Peyer's patch (tissue), 4 donors: Measurements from ENCODE around the gene EYS. TPM values are rescaled to one million over a fixed set of nuclear protein-coding genes. Genes with fewer than 3 reads are reported as not detected.

Experiments used
- DNase-seq, 3 donors: peaks; one replicate each; pipeline ENCODE4 v3.0.0-alpha.2; 2017 to 2019
- H3K27ac ChIP-seq, 4 donors: fragments of 200-600 bp; sonication (generic); one replicate each; pipeline ENCODE4 v1.5.1; 2016 to 2019
- H3K27me3 ChIP-seq, 2 donors: fragments of 200-600 bp; sonication (generic); one replicate each; pipeline ENCODE4 v1.5.1; 2019
- H3K36me3 ChIP-seq, 3 donors: fragments of 200-600 bp; sonication (generic); one replicate each; pipeline ENCODE4 v1.5.1; 2016 to 2019
- H3K4me1 ChIP-seq, 4 donors: fragments of 200-600 bp; sonication (generic); one replicate each; pipeline ENCODE4 v1.5.1; 2016 to 2019
- H3K4me3 ChIP-seq, 4 donors: fragments of 200-600 bp; sonication (generic); 1 replicate in 3 of 4; 2 replicates in 1 of 4; pipeline ENCODE4 v1.5.1; 2016 to 2019; ENCODE audit warnings: mild to moderate bottlenecking in 1 of 4
- H3K9me3 ChIP-seq, 4 donors: fragments of 200-600 bp; sonication (generic); one replicate each; pipeline ENCODE4 v1.5.1; 2016 to 2019; ENCODE audit warnings: mild to moderate bottlenecking in 1 of 4
- POLR2A ChIP-seq, 2 donors: fragments of 450-650 bp; IDR thresholded peaks; one replicate each; pipeline ENCODE4 v1.5.1; 2017; ENCODE audit warnings: antibody characterized with exemption in 2 of 2, mild to moderate bottlenecking in 2 of 2, moderate library complexity in 2 of 2
- total RNA-seq, 4 donors: library from RNA; depleted of rRNA; stranded (reverse); fragments of >200 nt; gene quantifications; one replicate each; pipeline ENCODE4 v1.1.0, GENCODE V29; 2016
- TF ChIP-seq, protein P1 (sequence below), 6 experiments: fragments of 450-650 bp in 4 of 6; fragments of 200-600 bp in 2 of 6; sonication (generic) in 1 of 6; IDR thresholded peaks; one replicate each; pipeline ENCODE4 v1.5.1; 2017 to 2019; ENCODE audit warnings: antibody characterized with exemption in 6 of 6, mild to moderate bottlenecking in 3 of 6, moderate library complexity in 1 of 6

Gene EYS
- total RNA-seq, 4 donors from 2014 or later, result 0.13 to 1.5 (median 0.35) TPM; not detected in 1

DNA sequence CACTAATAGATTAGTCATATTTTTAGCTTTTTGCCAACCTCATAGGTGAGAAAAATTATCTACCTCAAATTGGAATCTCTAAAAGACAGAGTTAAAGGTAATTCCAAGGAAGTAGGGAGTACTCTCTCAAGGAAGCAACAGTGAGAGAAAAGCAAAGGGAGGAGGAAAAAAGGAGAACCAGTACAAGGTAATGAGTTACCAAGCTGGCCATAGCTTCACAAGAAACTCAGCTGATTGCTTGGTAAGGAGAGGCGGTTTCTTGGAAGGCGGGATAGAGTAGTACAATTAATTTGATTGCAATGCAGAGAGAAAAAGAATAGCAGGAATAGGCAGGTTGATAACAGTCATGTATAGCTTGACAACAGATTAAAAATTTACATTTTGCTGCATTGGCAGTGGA lies 1933.8 kb downstream of the EYS start:
- Histone ChIP-seq H3K27ac (no peak overlapping the region), H3K4me3 (no peak overlapping the region), H3K36me3 (no peaks in the 10 kb centered on the region), H3K4me1 (no peaks in the 10 kb centered on the region), H3K9me3 (no peaks in the 10 kb centered on the region), H3K27me3 (no peaks in the 10 kb centered on the region)
- DNase-seq, result no peak
- TF ChIP-seq POLR2A (IDR thresholded peaks at IDR 0.05), result no peak
- TF ChIP-seq, protein P1, sequence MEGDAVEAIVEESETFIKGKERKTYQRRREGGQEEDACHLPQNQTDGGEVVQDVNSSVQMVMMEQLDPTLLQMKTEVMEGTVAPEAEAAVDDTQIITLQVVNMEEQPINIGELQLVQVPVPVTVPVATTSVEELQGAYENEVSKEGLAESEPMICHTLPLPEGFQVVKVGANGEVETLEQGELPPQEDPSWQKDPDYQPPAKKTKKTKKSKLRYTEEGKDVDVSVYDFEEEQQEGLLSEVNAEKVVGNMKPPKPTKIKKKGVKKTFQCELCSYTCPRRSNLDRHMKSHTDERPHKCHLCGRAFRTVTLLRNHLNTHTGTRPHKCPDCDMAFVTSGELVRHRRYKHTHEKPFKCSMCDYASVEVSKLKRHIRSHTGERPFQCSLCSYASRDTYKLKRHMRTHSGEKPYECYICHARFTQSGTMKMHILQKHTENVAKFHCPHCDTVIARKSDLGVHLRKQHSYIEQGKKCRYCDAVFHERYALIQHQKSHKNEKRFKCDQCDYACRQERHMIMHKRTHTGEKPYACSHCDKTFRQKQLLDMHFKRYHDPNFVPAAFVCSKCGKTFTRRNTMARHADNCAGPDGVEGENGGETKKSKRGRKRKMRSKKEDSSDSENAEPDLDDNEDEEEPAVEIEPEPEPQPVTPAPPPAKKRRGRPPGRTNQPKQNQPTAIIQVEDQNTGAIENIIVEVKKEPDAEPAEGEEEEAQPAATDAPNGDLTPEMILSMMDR (IDR thresholded peaks at IDR 0.05), result no peak

DNA sequence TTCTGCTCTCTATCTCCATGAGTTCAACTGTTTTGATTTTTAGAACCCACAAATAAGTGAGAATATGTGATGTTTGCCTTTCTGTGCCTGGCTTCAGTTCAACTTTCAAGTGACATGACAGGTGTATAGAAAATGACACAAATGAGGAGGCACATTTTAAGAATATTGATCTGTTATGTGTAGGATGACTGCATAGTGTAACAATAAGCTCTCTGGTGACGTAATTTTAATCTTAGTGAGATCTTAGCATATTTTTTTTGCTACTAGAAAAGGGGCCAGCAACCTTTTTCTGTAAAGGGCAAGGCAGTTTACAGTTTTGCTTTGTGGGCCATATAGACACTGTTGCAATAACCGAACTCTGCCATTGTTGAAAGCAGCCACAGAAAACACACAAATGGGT lies 1941.2 kb downstream of the EYS start:
- TF ChIP-seq, protein P1 (IDR thresholded peaks at IDR 0.05), result no peak
- no peak for TF ChIP-seq POLR2A (IDR thresholded peaks at IDR 0.05)
- no peaks in the 10 kb centered on the region for H3K36me3 ChIP-seq
- no peak overlapping the region for H3K4me3 ChIP-seq
- no peak overlapping the region for H3K27ac ChIP-seq
- H3K27me3 ChIP-seq, result no peaks in the 10 kb centered on the region
- no peaks in the 10 kb centered on the region for H3K9me3 ChIP-seq
- no peaks in the 10 kb centered on the region for H3K4me1 ChIP-seq
- no peak for DNase-seq

DNA sequence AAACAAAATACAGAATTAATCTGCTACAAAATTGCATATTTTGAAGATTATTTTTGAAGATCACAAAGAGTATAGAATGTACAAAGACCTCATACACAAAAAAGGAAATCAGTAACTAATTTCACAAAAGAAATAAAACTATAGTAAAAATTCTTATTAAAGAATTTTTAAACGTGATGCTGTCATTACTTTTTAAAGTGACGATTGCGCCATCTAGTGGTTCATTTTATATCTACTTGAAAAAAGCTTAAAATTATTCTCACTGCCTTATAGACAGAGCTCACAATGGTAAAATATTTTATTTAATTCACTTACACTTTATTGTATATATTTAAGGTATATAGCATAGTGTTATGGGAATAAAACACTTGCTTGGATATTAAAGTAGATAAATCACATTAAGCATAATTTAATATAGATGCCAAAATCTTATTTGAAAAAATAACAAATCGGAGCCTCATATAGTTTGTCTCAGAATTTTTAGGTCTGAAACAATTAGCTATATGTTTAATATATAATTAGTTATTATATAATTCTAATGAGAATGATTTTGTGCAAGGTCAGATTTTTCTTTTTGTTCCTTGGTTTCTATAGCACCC lies 1942.6 kb downstream of the EYS start:
- DNase-seq, result no peak
- H3K4me3 ChIP-seq, result no peak overlapping the region

DNA sequence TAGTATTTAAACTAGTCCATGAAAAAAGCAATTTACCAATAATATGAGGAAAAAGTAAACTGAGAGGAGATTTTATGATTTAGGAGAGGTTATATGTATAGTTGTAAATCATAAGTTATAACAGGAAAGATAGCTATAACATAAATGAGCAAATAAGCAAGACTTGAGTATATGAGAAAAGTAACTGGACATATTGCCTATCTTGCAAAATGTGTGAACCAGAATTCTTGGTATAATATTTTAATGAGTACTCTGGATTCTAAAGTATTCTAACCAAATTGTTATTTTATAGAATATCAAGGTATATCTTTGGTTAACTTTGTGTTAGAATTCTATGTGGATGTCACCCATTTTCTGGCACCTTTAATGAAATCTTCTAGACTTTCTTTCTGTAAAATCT lies 1946.8 kb downstream of the EYS start:
- Histone ChIP-seq H3K27ac (no peak overlapping the region), H3K4me3 (no peak overlapping the region), H3K27me3 (no peaks in the 10 kb centered on the region), H3K36me3 (no peaks in the 10 kb centered on the region), H3K4me1 (no peaks in the 10 kb centered on the region), H3K9me3 (peaks cover 0 to 7% (median 0%) of the 10 kb centered on the region in 4 donors)
- no peak for DNase-seq
- TF ChIP-seq POLR2A (IDR thresholded peaks at IDR 0.05), result no peak
- TF ChIP-seq, protein P1 (IDR thresholded peaks at IDR 0.05), result no peak

More for the DNA sequence above, 1942.6 kb downstream of the EYS start:
- Histone ChIP-seq H3K36me3 (no peaks in the 10 kb centered on the region), H3K9me3 (no peaks in the 10 kb centered on the region), H3K4me1 (no peaks in the 10 kb centered on the region), H3K27ac (no peak overlapping the region), H3K27me3 (no peaks in the 10 kb centered on the region)
- TF ChIP-seq POLR2A (IDR thresholded peaks at IDR 0.05), result no peak
- TF ChIP-seq, protein P1 (IDR thresholded peaks at IDR 0.05), result peak; percentile 41 to 79 (median 60)

DNA sequence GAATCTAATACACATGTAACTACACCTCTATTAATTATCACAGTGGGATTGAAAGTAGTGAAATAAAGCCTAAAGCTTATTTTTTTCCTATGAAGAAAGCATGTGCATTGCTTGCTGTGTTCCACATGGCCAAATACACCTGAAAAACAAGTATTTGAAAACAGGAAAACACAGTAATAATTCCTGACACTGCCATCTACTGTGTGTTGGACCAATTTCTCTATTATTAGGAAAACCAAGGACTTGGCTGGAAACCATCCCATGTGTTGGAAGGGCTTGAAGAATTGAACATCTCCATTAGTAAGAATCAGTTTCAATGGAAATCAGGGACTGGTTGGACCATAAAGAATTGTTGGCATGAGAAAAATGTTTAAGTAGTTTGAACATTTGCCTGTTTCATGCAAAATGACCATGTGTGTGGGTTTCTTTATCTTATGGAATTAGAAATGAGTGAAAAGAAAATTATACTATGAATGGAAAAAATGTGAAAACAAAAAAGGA lies 1947.4 kb downstream of the EYS start:
- Histone ChIP-seq H3K4me3 (no peak overlapping the region), H3K36me3 (no peaks in the 10 kb centered on the region), H3K9me3 (peaks cover 0 to 7% (median 0%) of the 10 kb centered on the region in 4 donors), H3K27me3 (no peaks in the 10 kb centered on the region), H3K27ac (no peak overlapping the region), H3K4me1 (no peaks in the 10 kb centered on the region)
- no peak for TF ChIP-seq POLR2A (IDR thresholded peaks at IDR 0.05)
- TF ChIP-seq, protein P1 (IDR thresholded peaks at IDR 0.05), result no peak
- DNase-seq, result no peak
